HL-60 (cell line): ENCODE results near the gene PLS3.

Experiments used
- CTCF ChIP-seq: IDR thresholded peaks from one replicate; pipeline ENCODE4 v1.5.1; 2011; ENCODE audit warnings: low read length, control low read depth, inconsistent platforms; ENCODE audit not compliant: insufficient read depth
- POLR2AphosphoS5 ChIP-seq: IDR thresholded peaks from 2 replicates; pipeline ENCODE4 v1.6.1; 2012; ENCODE audit warnings: low read depth

GRCh38 chrX:115639334-115639880 lies 78.4 kb downstream of the PLS3 start:
- no peak for TF ChIP-seq CTCF
- TF ChIP-seq POLR2AphosphoS5: no peak
